ENCODE results near the gene KLHL5.
A peak's percentile ranks its signal among the peaks of the same experiment; 100 is the strongest.

KLHL5 gene

DNA sequence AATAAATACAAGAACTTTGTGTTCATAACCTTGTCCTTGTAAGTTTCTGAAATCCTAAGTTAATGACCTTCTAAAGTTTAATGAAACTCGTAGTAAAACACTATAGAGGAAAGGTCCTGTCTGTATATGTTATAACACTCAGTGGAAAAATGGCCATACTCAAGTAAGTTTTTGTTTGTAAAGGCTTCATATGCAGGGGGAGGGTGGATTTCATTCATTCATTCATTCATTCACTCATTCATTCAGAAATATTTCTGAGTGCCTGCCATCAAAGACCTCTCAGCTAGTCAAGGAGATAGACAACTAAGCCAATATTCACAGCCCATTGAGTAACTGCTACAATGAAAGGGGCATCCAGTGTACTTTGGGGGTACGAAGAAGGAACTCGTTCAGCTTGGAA, 22.9 kb upstream of the KLHL5 start:
- H4K8ac ChIP-seq (ENCODE audit: low read length), result no peak overlapping the region
- no peak overlapping the region for H2BK15ac ChIP-seq (ENCODE audit: low read depth, poor library complexity, severe bottlenecking)
- no peak for DNase-seq
- H3K36me3 ChIP-seq (ENCODE audit: control insufficient read depth in 1 of 2, insufficient read depth in 2 of 2, low read depth in 1 of 2, low read length in 2 of 2), result no peaks in the 10 kb centered on the region
- no peak overlapping the region for H4K91ac ChIP-seq (ENCODE audit: low read length)
- peaks cover 1% of the 10 kb centered on the region for H3K79me1 ChIP-seq (replicated peaks; ENCODE audit: low read length, poor library complexity, severe bottlenecking)
- H3K4me3 ChIP-seq (ENCODE audit: insufficient read depth in 1 of 2, low read depth in 1 of 2, low read length in 2 of 2), result no peak overlapping the region
- WGBS, result 99% methylated on average over 3 of the region's 3 CpGs
- H3K23ac ChIP-seq (ENCODE audit: low read length in 2 of 2), result no peak overlapping the region
- no peak overlapping the region for H2AK5ac ChIP-seq (ENCODE audit: low read length, severe bottlenecking)
- no peak overlapping the region for H3K27ac ChIP-seq (ENCODE audit: low read length, poor library complexity, severe bottlenecking)
- peak overlapping the region in 1 of 2 experiments; percentile 75 for H2BK12ac ChIP-seq (ENCODE audit: low read length in 2 of 2)
- no peak overlapping the region for H2AFZ ChIP-seq (ENCODE audit: low read depth, low read length)
- H2BK120ac ChIP-seq (ENCODE audit: low read depth, low read length), result no peak overlapping the region
- no peak overlapping the region for H2BK5ac ChIP-seq (ENCODE audit: low read depth, low read length, poor library complexity, severe bottlenecking)
- no peak overlapping the region for H3K14ac ChIP-seq (ENCODE audit: low read length in 2 of 2)
- no peak overlapping the region for H3K4me2 ChIP-seq (ENCODE audit: low read length, poor library complexity, severe bottlenecking)
- no peaks in the 10 kb centered on the region for H3K27me3 ChIP-seq (ENCODE audit: control insufficient read depth in 1 of 2, insufficient read depth in 1 of 2, low read length in 2 of 2)
- no peak overlapping the region for H3K18ac ChIP-seq (ENCODE audit: low read depth in 1 of 2, low read length in 2 of 2)
- H3K9me3 ChIP-seq (ENCODE audit: control insufficient read depth, low read length), result no peaks in the 10 kb centered on the region
- no peak overlapping the region for H3K4ac ChIP-seq (ENCODE audit: low read depth in 1 of 2, low read length in 2 of 2)
- H3K9ac ChIP-seq (ENCODE audit: low read length), result no peak overlapping the region
- H3K4me1 ChIP-seq (ENCODE audit: control insufficient read depth, insufficient read depth, low read depth, low read length), result peaks cover 12% of the 10 kb centered on the region

DNA sequence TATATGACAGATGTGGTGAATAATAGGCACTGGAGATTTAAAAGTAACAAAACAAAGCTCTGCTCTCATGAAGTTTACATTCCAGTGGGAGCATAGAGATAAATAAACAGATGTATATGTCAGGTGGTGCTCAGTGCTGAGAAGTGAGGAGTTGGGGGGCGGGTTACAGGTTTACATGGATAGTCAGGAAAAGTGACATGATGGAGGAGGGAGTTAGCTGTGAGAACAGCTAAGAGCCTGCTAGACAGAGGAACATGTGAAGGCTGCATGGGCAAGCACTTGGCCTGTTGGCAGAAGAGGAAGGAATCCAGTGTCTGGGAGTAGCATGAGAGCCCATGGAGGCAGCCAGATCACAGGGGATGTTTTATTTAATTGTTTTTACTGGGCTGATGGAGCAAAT, 19.7 kb upstream of the KLHL5 start:
- H3K79me1 ChIP-seq (replicated peaks; ENCODE audit: low read length, poor library complexity, severe bottlenecking), result peaks cover 1% of the 10 kb centered on the region
- H2BK15ac ChIP-seq (ENCODE audit: low read depth, poor library complexity, severe bottlenecking), result no peak overlapping the region
- no peak overlapping the region for H2AK5ac ChIP-seq (ENCODE audit: low read length, severe bottlenecking)
- H3K23ac ChIP-seq (ENCODE audit: low read length in 2 of 2), result no peak overlapping the region
- H3K4me2 ChIP-seq (ENCODE audit: low read length, poor library complexity, severe bottlenecking), result no peak overlapping the region
- no peak overlapping the region for H3K14ac ChIP-seq (ENCODE audit: low read length in 2 of 2)
- H3K9me3 ChIP-seq (ENCODE audit: control insufficient read depth, low read length), result no peaks in the 10 kb centered on the region
- H3K4ac ChIP-seq (ENCODE audit: low read depth in 1 of 2, low read length in 2 of 2), result peak overlapping the region in 1 of 2 experiments; percentile 15
- peaks cover 5% of the 10 kb centered on the region for H3K4me1 ChIP-seq (ENCODE audit: control insufficient read depth, insufficient read depth, low read depth, low read length)
- H3K4me3 ChIP-seq (ENCODE audit: insufficient read depth in 1 of 2, low read depth in 1 of 2, low read length in 2 of 2), result no peak overlapping the region
- 22% methylated on average over 1 of the region's 1 CpG for WGBS
- H3K18ac ChIP-seq (ENCODE audit: low read depth in 1 of 2, low read length in 2 of 2), result peak overlapping the region; percentile 7 to 73
- H3K27ac ChIP-seq (ENCODE audit: low read length, poor library complexity, severe bottlenecking), result no peak overlapping the region
- no peaks in the 10 kb centered on the region for H3K36me3 ChIP-seq (ENCODE audit: control insufficient read depth in 1 of 2, insufficient read depth in 2 of 2, low read depth in 1 of 2, low read length in 2 of 2)
- no peak overlapping the region for H3K9ac ChIP-seq (ENCODE audit: low read length)
- peak overlapping the region; percentile 69 for H4K8ac ChIP-seq (ENCODE audit: low read length)
- no peak overlapping the region for H2BK5ac ChIP-seq (ENCODE audit: low read depth, low read length, poor library complexity, severe bottlenecking)
- peak; percentile 66 for DNase-seq
- H2AFZ ChIP-seq (ENCODE audit: low read depth, low read length), result no peak overlapping the region
- no peaks in the 10 kb centered on the region for H3K27me3 ChIP-seq (ENCODE audit: control insufficient read depth in 1 of 2, insufficient read depth in 1 of 2, low read length in 2 of 2)
- peak overlapping the region; percentile 88 for H4K91ac ChIP-seq (ENCODE audit: low read length)
- peak overlapping the region; percentile 21 for H2BK120ac ChIP-seq (ENCODE audit: low read depth, low read length)
- peak overlapping the region in 1 of 2 experiments; percentile 73 for H2BK12ac ChIP-seq (ENCODE audit: low read length in 2 of 2)

DNA sequence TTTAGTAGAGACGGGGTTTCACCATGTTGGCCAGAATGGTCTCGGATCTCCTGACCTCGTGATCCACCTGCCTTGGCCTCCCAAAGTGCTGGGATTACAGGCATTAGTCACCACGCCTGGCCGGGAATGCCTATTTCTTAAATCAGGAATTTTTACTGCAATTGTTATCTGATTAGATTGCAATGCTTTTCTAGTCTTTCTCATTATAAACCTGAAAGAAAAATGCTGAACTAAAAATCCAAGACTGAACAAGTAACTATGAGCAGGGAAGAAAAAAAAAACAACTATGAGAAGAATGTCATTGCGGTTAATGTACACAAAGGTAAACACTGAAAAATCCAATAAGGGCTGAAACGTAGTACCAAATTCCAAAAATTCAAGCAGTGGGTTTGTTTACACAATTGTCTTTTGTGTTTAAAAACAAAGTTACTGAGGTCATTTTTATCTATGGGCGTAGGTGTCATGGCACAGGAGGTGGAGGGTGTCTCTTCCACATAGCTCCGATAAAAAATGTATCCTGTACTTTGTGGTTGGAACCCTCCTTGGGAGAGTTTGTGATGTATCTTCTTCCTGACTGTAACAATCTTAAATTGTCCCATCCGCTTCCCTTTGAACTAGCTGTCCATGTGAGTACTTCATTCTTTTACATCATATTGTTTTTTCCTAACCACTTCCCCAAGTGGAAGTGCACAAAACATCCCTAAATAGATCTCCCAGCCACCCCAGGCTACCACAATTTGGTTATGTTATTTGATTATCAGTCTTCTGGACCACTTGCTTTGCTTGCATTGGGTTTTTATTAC, 18.8 kb upstream of the KLHL5 start:
- Histone ChIP-seq H2BK120ac (ENCODE audit: low read depth, low read length) (no peak overlapping the region), H2BK5ac (ENCODE audit: low read depth, low read length, poor library complexity, severe bottlenecking) (no peak overlapping the region), H3K4ac (ENCODE audit: low read depth in 1 of 2, low read length in 2 of 2) (peak overlapping the region in 1 of 2 experiments; percentile 67), H2BK15ac (ENCODE audit: low read depth, poor library complexity, severe bottlenecking) (no peak overlapping the region), H3K23ac (ENCODE audit: low read length in 2 of 2) (no peak overlapping the region), H3K4me1 (ENCODE audit: control insufficient read depth, insufficient read depth, low read depth, low read length) (peaks cover 4% of the 10 kb centered on the region), H4K91ac (ENCODE audit: low read length) (no peak overlapping the region), H3K14ac (ENCODE audit: low read length in 2 of 2) (no peak overlapping the region), H3K79me1 (replicated peaks; ENCODE audit: low read length, poor library complexity, severe bottlenecking) (peaks cover 1% of the 10 kb centered on the region), H2BK12ac (ENCODE audit: low read length in 2 of 2) (peak overlapping the region; percentile 18 to 84), H2AFZ (ENCODE audit: low read depth, low read length) (no peak overlapping the region), H3K9ac (ENCODE audit: low read length) (peak overlapping the region; percentile 79), H3K27ac (ENCODE audit: low read length, poor library complexity, severe bottlenecking) (peak overlapping the region; percentile 93), H4K8ac (ENCODE audit: low read length) (no peak overlapping the region), H3K27me3 (ENCODE audit: control insufficient read depth in 1 of 2, insufficient read depth in 1 of 2, low read length in 2 of 2) (no peaks in the 10 kb centered on the region), H3K4me3 (ENCODE audit: insufficient read depth in 1 of 2, low read depth in 1 of 2, low read length in 2 of 2) (peak overlapping the region in 1 of 2 experiments; percentile 78), H3K36me3 (ENCODE audit: control insufficient read depth in 1 of 2, insufficient read depth in 2 of 2, low read depth in 1 of 2, low read length in 2 of 2) (no peaks in the 10 kb centered on the region), H2AK5ac (ENCODE audit: low read length, severe bottlenecking) (peak overlapping the region; percentile 35), H3K4me2 (ENCODE audit: low read length, poor library complexity, severe bottlenecking) (peak overlapping the region; percentile 59), H3K9me3 (ENCODE audit: control insufficient read depth, low read length) (no peaks in the 10 kb centered on the region), H3K18ac (ENCODE audit: low read depth in 1 of 2, low read length in 2 of 2) (peak overlapping the region; percentile 43 to 91)
- peak; percentile 88 for DNase-seq
- 10% methylated on average over 7 of the region's 10 CpGs for whole genome bisulfite sequencing

DNA sequence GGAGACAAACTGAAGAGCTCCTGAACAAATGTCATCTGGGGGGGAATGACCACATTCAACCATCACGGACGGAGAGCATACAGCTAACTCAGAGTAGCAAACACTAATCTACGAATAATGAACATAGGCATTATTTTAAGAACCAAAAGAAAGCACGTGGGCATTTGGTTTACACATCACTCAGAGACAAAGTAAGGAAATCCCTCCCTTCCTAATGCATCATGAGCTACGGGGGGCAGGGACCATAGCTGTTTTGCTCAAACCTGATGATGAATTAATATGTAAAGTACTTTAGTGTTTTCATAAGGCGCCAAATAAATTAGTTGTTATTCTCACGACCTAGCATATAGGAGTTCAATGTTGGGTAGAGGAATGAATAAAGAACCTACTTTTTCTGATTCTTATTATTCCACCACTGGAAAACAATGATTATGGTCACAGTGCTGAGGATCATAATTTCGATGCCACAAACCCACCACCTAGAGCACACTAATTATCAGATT, 18.1 kb upstream of the KLHL5 start:
- Histone ChIP-seq H3K23ac (ENCODE audit: low read length in 2 of 2) (no peak overlapping the region), H2BK5ac (ENCODE audit: low read depth, low read length, poor library complexity, severe bottlenecking) (no peak overlapping the region), H2BK12ac (ENCODE audit: low read length in 2 of 2) (peak overlapping the region; percentile 18 to 84), H3K4me1 (ENCODE audit: control insufficient read depth, insufficient read depth, low read depth, low read length) (peaks cover 4% of the 10 kb centered on the region), H4K91ac (ENCODE audit: low read length) (peak overlapping the region; percentile 50), H3K4ac (ENCODE audit: low read depth in 1 of 2, low read length in 2 of 2) (peak overlapping the region in 1 of 2 experiments; percentile 67), H4K8ac (ENCODE audit: low read length) (no peak overlapping the region), H3K27me3 (ENCODE audit: control insufficient read depth in 1 of 2, insufficient read depth in 1 of 2, low read length in 2 of 2) (no peaks in the 10 kb centered on the region), H2AFZ (ENCODE audit: low read depth, low read length) (no peak overlapping the region), H3K4me3 (ENCODE audit: insufficient read depth in 1 of 2, low read depth in 1 of 2, low read length in 2 of 2) (peak overlapping the region; percentile 69 to 78), H3K27ac (ENCODE audit: low read length, poor library complexity, severe bottlenecking) (peak overlapping the region; percentile 93), H3K79me1 (replicated peaks; ENCODE audit: low read length, poor library complexity, severe bottlenecking) (peaks cover 1% of the 10 kb centered on the region), H2AK5ac (ENCODE audit: low read length, severe bottlenecking) (peak overlapping the region; percentile 35), H2BK15ac (ENCODE audit: low read depth, poor library complexity, severe bottlenecking) (no peak overlapping the region), H3K9ac (ENCODE audit: low read length) (peak overlapping the region; percentile 79), H2BK120ac (ENCODE audit: low read depth, low read length) (no peak overlapping the region), H3K4me2 (ENCODE audit: low read length, poor library complexity, severe bottlenecking) (peak overlapping the region; percentile 59), H3K9me3 (ENCODE audit: control insufficient read depth, low read length) (no peaks in the 10 kb centered on the region), H3K36me3 (ENCODE audit: control insufficient read depth in 1 of 2, insufficient read depth in 2 of 2, low read depth in 1 of 2, low read length in 2 of 2) (peaks cover 0 to 1% of the 10 kb centered on the region in 2 experiments), H3K14ac (ENCODE audit: low read length in 2 of 2) (no peak overlapping the region), H3K18ac (ENCODE audit: low read depth in 1 of 2, low read length in 2 of 2) (peak overlapping the region; percentile 57 to 91)
- no peak for DNase-seq
- WGBS, result 11% methylated on average over 6 of the region's 8 CpGs
